ACC112 (cell line): ENCODE data around the gene SLC25A13.
"Not testable (repeated sequence)": the region's sequence is repeated elsewhere in the genome, so short reads cannot be mapped to it uniquely, and the experiment has no call there.

Experiments used
- H2AFZ ChIP-seq: fragments of 200-600 bp; sonication (generic); one replicate; pipeline ENCODE4 v1.6.0; 2017; ENCODE audit warnings: antibody characterized with exemption, low read length; ENCODE audit not compliant: unreplicated experiment
- H3K27ac ChIP-seq: fragments of 200-600 bp; sonication (generic); 2 replicates; pipeline ENCODE4 v1.5.1; 2014; ENCODE audit warnings: low read depth, mild to moderate bottlenecking, antibody characterized with exemption, low read length, moderate library complexity
- H3K27me3 ChIP-seq: fragments of 200-600 bp; sonication (generic); 2 replicates; pipeline ENCODE4 v1.6.1; 2014; ENCODE audit warnings: mild to moderate bottlenecking, antibody characterized with exemption, low read length, moderate library complexity, mixed read lengths; ENCODE audit not compliant: insufficient read depth
- H3K36me3 ChIP-seq: fragments of 200-600 bp; sonication (generic); 2 replicates; pipeline ENCODE4 v1.6.1; 2016; ENCODE audit warnings: mild to moderate bottlenecking, antibody characterized with exemption, low read length, moderate library complexity, mixed read lengths; ENCODE audit not compliant: insufficient read depth
- H3K4me1 ChIP-seq: fragments of 200-600 bp; sonication (generic); one replicate; pipeline ENCODE4 v1.6.1; 2016; ENCODE audit warnings: low read length, mixed read lengths; ENCODE audit not compliant: insufficient read depth, unreplicated experiment, control insufficient read depth
- H3K4me3 ChIP-seq: fragments of 200-600 bp; sonication (generic); 2 replicates; pipeline ENCODE4 v1.5.1; 2014; ENCODE audit warnings: mild to moderate bottlenecking, low read depth, low read length
- H3K79me2 ChIP-seq: fragments of 200-600 bp; sonication (generic); one replicate; pipeline ENCODE4 v1.6.0; 2016; ENCODE audit warnings: low read length; ENCODE audit not compliant: control insufficient read depth, unreplicated experiment, insufficient read depth

The SLC25A13 gene

DNA sequence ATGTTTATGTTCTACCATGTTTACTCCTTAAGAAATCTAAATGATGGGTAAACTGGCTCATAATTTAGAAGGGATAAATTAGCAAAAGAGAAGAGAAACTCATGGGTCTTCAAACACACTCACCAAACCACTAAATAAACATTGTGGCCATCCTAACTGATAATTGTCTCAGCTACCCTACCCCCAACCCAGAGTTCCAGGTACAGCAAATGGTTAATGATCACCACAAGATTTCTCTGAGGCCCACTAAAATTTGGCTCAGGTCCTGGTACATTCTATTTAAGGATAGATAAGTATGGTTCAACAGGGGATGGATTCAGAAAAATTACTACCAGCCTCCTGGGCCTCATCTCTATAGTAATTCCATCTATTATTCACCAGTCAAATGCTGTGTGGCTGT, 21.4 kb downstream of the SLC25A13 start:
- H3K4me1 ChIP-seq, result peaks cover 31% of the 10 kb centered on the region
- no peaks in the 10 kb centered on the region for H3K27me3 ChIP-seq
- no peak overlapping the region for H3K27ac ChIP-seq
- H3K36me3 ChIP-seq, result no peaks in the 10 kb centered on the region
- no peak overlapping the region for H3K4me3 ChIP-seq
- H2AFZ ChIP-seq, result no peak overlapping the region
- H3K79me2 ChIP-seq, result peaks cover 28% of the 10 kb centered on the region

DNA sequence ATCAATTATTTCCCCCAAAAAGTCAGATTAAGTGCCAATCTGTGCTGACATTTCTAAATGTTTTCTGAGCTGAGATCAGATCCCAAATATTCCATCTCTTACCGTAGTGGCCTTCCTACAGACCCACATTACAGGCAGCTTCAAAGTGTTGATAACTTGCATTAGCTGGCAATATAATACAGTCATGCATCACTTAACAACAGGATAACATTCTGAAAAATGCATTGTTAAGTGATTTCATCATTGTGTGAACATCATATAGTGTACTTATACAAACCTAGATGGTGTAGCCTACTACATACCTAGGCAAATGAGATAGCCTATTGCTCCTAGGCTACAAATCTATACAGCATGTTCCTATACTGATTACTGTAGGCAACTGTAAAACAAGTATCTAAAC, 22.4 kb downstream of the SLC25A13 start:
- peaks cover 28% of the 10 kb centered on the region for H3K79me2 ChIP-seq
- no peak overlapping the region for H2AFZ ChIP-seq
- H3K27ac ChIP-seq, result no peak overlapping the region
- no peaks in the 10 kb centered on the region for H3K36me3 ChIP-seq
- H3K4me3 ChIP-seq, result no peak overlapping the region
- H3K4me1 ChIP-seq, result peaks cover 21% of the 10 kb centered on the region
- no peaks in the 10 kb centered on the region for H3K27me3 ChIP-seq

DNA sequence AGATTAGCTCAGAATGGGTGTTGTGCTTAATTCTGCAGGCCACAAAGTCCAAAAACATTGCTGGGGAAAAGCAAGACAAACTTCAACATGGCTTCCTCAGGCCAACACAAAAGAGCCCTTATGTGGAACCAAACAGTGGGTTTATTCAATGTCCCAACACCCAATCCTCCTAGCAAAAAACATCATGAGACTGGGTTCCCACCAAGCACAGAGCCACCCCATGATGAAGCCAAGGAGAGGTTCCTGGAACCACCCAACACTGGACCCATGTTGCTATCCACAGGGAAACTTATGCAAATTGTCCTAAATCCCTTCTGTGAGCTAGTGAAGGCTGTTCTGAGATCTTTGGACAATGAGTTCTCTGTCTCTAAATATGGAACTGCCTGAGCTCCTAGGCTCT, 24.0 kb downstream of the SLC25A13 start:
- no peak overlapping the region for H3K4me3 ChIP-seq
- H3K79me2 ChIP-seq, result peaks cover 20% of the 10 kb centered on the region
- no peak overlapping the region for H3K27ac ChIP-seq
- H3K36me3 ChIP-seq, result no peaks in the 10 kb centered on the region
- no peaks in the 10 kb centered on the region for H3K27me3 ChIP-seq
- peaks cover 5% of the 10 kb centered on the region for H3K4me1 ChIP-seq
- H2AFZ ChIP-seq, result no peak overlapping the region

DNA sequence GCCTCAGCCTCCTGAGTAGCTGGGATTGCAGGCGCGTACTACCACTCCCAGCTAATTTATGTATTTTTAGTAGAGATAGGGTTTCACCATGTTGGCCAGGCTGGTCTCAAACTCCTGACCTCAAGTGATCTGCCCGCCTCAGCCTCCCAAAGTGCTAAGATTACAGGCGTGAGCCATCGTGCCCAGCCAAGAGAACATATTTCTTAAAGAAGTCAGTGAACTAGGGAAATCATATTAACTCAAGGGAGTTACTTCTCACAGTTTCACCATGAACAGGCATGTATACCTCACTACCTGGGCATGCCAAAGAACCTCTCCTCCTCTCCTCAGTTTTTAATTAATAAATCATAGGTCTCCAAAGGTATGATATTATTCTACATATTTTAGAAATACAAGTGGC, 24.5 kb downstream of the SLC25A13 start:
- H3K36me3 ChIP-seq, H3K4me3 ChIP-seq, H3K27ac ChIP-seq, H3K27me3 ChIP-seq, H3K4me1 ChIP-seq, H2AFZ ChIP-seq: not testable (repeated sequence)
- peaks cover 20% of the 10 kb centered on the region for H3K79me2 ChIP-seq

DNA sequence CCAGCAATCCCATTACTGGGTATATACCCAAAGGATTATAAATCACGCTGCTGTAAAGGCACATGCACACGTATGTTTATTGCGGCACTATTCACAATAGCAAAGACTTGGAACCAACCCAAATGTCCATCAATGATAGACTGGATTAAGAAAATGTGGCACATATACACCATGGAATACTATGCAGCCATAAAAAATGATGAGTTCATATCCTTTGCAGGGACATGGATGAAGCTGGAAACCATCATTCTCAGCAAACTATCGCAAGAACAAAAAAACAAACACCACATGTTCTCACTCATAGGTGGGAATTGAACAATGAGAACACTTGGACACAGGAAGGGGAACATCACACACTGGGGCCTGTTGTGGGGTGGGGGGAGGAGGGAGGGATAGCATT, 28.0 kb downstream of the SLC25A13 start:
- not testable (repeated sequence) for H3K4me1 ChIP-seq, H3K27ac ChIP-seq, H2AFZ ChIP-seq, H3K79me2 ChIP-seq, H3K36me3 ChIP-seq, H3K27me3 ChIP-seq, H3K4me3 ChIP-seq

DNA sequence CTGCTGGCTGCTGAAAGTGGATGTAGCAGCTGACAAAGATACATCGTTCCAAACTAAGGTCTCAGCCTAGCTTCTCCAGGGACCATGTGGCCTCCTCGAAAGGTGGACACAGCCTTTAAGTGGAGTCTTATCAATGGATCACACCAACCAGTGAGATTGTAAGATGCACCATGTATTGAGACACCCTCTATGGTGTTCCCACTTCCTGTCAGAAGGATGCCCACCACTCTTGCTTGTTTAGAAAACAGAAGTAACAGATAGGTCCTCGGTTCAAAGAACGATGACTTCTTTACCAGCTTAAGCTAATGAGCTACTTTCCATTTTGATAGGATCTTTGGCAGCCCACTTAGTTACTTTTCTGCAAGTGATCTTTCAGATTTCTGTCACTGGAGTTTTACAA, 34.3 kb downstream of the SLC25A13 start:
- Histone ChIP-seq H3K36me3 (no peaks in the 10 kb centered on the region), H3K27ac (no peak overlapping the region), H3K27me3 (no peaks in the 10 kb centered on the region), H3K4me3 (no peak overlapping the region), H2AFZ (no peak overlapping the region), H3K4me1 (no peaks in the 10 kb centered on the region), H3K79me2 (peaks cover 7% of the 10 kb centered on the region)

DNA sequence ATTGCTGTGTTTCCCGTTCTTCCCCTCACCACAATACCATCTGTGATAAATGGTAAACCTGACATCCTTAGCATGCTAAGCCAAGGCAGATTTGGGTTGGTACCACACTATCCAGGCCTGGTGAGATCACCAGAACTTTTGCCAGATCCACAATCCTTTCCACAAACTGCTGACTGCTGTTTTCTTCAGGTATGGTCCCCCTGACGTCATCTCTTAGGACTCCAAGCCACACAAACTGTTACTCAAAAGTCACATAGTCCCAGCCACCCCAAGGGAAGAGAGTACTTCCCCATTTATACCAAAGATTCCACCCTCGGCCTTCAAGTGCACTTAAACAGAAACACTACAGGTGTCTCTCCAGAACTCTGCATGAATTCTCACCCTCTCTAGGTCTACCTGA, 34.8 kb downstream of the SLC25A13 start:
- Histone ChIP-seq H3K27me3 (no peaks in the 10 kb centered on the region), H3K79me2 (peaks cover 9% of the 10 kb centered on the region), H2AFZ (no peak overlapping the region), H3K36me3 (no peaks in the 10 kb centered on the region), H3K4me1 (no peaks in the 10 kb centered on the region), H3K4me3 (no peak overlapping the region), H3K27ac (no peak overlapping the region)

DNA sequence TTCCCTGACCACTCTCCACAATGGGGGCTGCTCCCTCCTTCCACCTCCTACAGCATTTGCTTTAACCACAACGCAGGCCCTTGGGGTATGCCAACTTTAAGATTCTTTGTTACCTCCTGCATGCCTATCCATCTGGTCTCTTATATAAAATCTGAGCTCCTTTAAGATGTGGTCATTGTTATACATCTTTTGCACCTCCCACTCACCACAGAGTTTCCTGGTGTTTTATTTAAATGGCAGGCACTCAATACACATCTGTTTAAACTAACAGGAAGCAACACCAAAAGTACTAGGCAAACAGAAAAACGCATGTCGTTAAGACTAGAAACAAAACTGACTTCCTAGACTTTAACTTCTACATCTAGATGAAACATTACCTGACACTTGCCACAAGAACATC, 36.3 kb downstream of the SLC25A13 start:
- peaks cover 13% of the 10 kb centered on the region for H3K79me2 ChIP-seq

DNA sequence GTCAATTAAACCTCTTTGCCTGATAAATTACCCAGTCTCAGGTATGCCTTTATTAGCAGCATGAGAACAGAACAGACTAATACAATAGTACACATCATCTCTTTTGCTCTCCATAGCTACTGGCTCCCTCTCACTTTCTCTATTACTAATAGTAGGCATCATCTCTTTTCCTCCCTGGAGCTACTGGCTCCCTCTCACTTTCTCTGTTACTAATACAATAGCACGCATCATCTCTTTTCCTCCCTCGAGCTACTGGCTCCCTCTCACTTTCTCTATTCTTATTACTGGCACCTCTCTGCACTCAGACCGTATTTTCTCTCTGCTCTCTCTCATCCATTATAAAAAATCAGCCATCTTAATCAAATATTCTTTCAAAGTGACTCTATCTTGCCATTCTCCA, 37.1 kb downstream of the SLC25A13 start:
- no peaks in the 10 kb centered on the region for H3K36me3 ChIP-seq
- no peaks in the 10 kb centered on the region for H3K4me1 ChIP-seq
- no peak overlapping the region for H3K27ac ChIP-seq
- no peaks in the 10 kb centered on the region for H3K27me3 ChIP-seq
- H2AFZ ChIP-seq, result no peak overlapping the region
- peaks cover 15% of the 10 kb centered on the region for H3K79me2 ChIP-seq
- H3K4me3 ChIP-seq, result no peak overlapping the region

More for the DNA sequence above, 36.3 kb downstream of the SLC25A13 start:
- Histone ChIP-seq H3K27ac (no peak overlapping the region), H3K4me3 (no peak overlapping the region), H2AFZ (no peak overlapping the region), H3K36me3 (no peaks in the 10 kb centered on the region), H3K4me1 (no peaks in the 10 kb centered on the region), H3K27me3 (no peaks in the 10 kb centered on the region)

DNA sequence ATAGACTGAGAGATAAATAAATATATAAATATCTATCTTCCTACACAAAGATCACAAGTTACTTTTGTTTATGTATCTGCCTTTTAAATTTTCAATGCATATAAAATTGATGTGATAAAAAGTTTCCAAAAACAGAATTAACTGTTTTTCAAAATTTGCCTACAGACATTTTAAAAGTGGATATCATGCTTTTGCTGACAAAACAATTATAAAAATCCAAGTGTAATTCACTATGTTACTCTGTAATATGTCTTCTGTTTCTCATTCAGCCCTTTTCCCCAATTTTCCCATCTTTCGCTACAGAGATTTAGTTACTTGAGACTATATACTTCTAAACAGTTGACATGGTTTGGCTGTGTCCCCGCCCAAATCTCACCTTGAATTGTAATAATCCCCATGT, 37.7 kb downstream of the SLC25A13 start:
- no peak overlapping the region for H3K4me3 ChIP-seq
- H3K4me1 ChIP-seq, result no peaks in the 10 kb centered on the region
- no peak overlapping the region for H3K27ac ChIP-seq
- no peaks in the 10 kb centered on the region for H3K36me3 ChIP-seq
- no peak overlapping the region for H2AFZ ChIP-seq
- peaks cover 15% of the 10 kb centered on the region for H3K79me2 ChIP-seq
- H3K27me3 ChIP-seq, result no peaks in the 10 kb centered on the region

DNA sequence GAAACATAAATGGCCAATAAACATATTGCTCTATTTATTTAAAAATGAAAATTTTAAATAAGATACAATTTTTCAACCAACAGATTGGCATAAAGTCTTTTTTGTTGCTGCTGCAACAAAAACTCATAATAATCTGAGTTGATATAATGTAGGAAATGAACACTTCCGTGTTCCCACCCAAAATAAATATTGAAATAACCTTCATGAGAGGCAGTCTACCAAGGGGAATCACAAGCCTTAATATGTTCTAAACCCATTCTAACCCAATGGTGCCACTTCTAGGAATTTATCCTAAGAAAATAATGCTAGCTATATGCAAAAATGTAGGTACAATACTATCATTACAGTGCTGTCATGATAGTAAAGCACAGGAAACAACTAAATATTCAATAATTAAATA, 39.1 kb downstream of the SLC25A13 start:
- no peak overlapping the region for H3K27ac ChIP-seq
- H3K4me3 ChIP-seq, result no peak overlapping the region
- H3K4me1 ChIP-seq, result no peaks in the 10 kb centered on the region
- H3K36me3 ChIP-seq, result no peaks in the 10 kb centered on the region
- H3K27me3 ChIP-seq, result no peaks in the 10 kb centered on the region
- H2AFZ ChIP-seq, result no peak overlapping the region
- peaks cover 15% of the 10 kb centered on the region for H3K79me2 ChIP-seq

DNA sequence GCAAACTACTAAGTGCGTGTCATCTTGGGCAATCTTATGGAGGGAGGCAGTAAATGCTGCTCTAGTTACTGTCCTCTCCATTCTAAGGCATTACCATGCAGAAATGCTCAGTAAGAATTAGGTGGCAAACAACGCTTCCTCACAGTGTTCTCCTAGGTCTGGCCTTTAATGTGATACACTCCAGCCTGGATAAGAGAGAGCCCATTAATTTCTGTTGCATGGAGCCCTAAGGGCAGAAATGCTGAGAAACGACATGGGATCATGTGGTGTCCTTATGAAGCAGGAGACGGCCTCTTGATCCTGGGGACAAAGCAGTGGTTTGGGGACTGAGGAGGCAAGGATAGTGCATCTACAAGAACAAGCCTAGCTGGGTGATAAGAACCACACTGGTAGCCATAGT, 44.0 kb downstream of the SLC25A13 start:
- no peak overlapping the region for H2AFZ ChIP-seq
- H3K27ac ChIP-seq, result no peak overlapping the region
- H3K4me3 ChIP-seq, result no peak overlapping the region
- no peaks in the 10 kb centered on the region for H3K4me1 ChIP-seq
- H3K36me3 ChIP-seq, result no peaks in the 10 kb centered on the region
- H3K27me3 ChIP-seq, result no peaks in the 10 kb centered on the region
- peaks cover 8% of the 10 kb centered on the region for H3K79me2 ChIP-seq
